GM20431 (cell line): ENCODE results near the gene AP3B1.

Experiments used
- in situ Hi-C: fragments of 300-500 bp; cut with MseI, MboI; formaldehyde crosslinking; loops from one replicate; pipeline ENCODE4 v1.15.0; 2020; ENCODE audit warnings: low sequenced_read_pairs; ENCODE audit not compliant: unreplicated experiment

The AP3B1 gene

GRCh38 chr5:78295035-78295961, 800 bp upstream of the AP3B1 start:
- in situ Hi-C loops: no loop called here

- in situ Hi-C loops: no loop called here
Measured at GRCh38 chr5:78293851-78294247, 649 bp downstream of the AP3B1 start.

- in situ Hi-C loops: no loop called here
Measured at GRCh38 chr5:78291687-78292086, 2.8 kb downstream of the AP3B1 start.

GRCh38 chr5:78289911-78290310, 4.6 kb downstream of the AP3B1 start:
- in situ Hi-C loops: no loop called here

GRCh38 chr5:78288246-78288645, 6.3 kb downstream of the AP3B1 start:
- in situ Hi-C loops: no loop called here

GRCh38 chr5:78287833-78288232, 6.7 kb downstream of the AP3B1 start:
- in situ Hi-C loops: no loop called here

GRCh38 chr5:78287169-78287568, 7.3 kb downstream of the AP3B1 start:
- in situ Hi-C loops: no loop called here

GRCh38 chr5:78286290-78286689, 8.2 kb downstream of the AP3B1 start:
- in situ Hi-C loops: no loop called here

- in situ Hi-C loops: no loop called here
Measured at GRCh38 chr5:78283802-78284201, 10.7 kb downstream of the AP3B1 start.

- in situ Hi-C loops: no loop called here
Measured at GRCh38 chr5:78283105-78283504, 11.4 kb downstream of the AP3B1 start.

GRCh38 chr5:78280261-78280660, 14.2 kb downstream of the AP3B1 start:
- in situ Hi-C loops: no loop called here

- in situ Hi-C loops: no loop called here
Measured at GRCh38 chr5:78279194-78279593, 15.3 kb downstream of the AP3B1 start.

GRCh38 chr5:78277715-78278114, 16.8 kb downstream of the AP3B1 start:
- in situ Hi-C loops: no loop called here

- in situ Hi-C loops: no loop called here
Measured at GRCh38 chr5:78275998-78276543, 18.4 kb downstream of the AP3B1 start.

- in situ Hi-C loops: no loop called here
Measured at GRCh38 chr5:78274540-78275197, 19.8 kb downstream of the AP3B1 start.

GRCh38 chr5:78273436-78273835, 21.1 kb downstream of the AP3B1 start:
- in situ Hi-C loops: no loop called here

- in situ Hi-C loops: no loop called here
Measured at GRCh38 chr5:78271766-78272165, 22.7 kb downstream of the AP3B1 start.

GRCh38 chr5:78269088-78269703, 25.3 kb downstream of the AP3B1 start:
- in situ Hi-C loops: no loop called here

- in situ Hi-C loops: no loop called here
Measured at GRCh38 chr5:78268356-78268755, 26.1 kb downstream of the AP3B1 start.

GRCh38 chr5:78265163-78265562, 29.3 kb downstream of the AP3B1 start:
- in situ Hi-C loops: no loop called here

- in situ Hi-C loops: no loop called here
Measured at GRCh38 chr5:78264600-78264999, 29.9 kb downstream of the AP3B1 start.
